22Rv1 (cell line): ENCODE results near the gene GRIA4.

ENCODE experiments used
- ZFX ChIP-seq: fragments of 450-650 bp; IDR thresholded peaks from 2 replicates; pipeline ENCODE4 v1.6.1; 2017; ENCODE audit warnings: antibody characterized with exemption, borderline replicate concordance
- TF ChIP-seq, protein P1 (sequence below): fragments of 450-650 bp; IDR thresholded peaks from 2 replicates; pipeline ENCODE4 v1.5.1; 2017; ENCODE audit warnings: mild to moderate bottlenecking

DNA sequence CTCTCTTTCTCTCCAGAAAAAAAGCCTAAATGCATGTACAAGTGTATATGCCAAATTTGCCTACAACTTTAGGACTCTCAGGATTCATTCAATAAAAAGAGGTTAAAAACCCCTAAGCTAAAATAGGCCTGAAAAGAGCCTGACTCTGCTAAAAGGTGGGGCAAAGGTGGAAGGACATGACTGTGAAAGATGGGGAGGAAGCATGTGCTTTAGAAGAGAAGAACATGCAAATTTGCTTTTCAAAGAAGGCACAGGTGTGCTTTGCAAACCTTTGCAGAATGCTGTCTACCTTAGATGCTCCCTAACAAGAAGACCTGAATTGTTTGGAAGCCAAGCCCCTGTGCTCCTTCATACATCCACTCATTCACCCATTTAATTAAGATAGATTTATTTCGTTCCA is 87.4 kb downstream of the GRIA4 start:
- TF ChIP-seq, protein P1, sequence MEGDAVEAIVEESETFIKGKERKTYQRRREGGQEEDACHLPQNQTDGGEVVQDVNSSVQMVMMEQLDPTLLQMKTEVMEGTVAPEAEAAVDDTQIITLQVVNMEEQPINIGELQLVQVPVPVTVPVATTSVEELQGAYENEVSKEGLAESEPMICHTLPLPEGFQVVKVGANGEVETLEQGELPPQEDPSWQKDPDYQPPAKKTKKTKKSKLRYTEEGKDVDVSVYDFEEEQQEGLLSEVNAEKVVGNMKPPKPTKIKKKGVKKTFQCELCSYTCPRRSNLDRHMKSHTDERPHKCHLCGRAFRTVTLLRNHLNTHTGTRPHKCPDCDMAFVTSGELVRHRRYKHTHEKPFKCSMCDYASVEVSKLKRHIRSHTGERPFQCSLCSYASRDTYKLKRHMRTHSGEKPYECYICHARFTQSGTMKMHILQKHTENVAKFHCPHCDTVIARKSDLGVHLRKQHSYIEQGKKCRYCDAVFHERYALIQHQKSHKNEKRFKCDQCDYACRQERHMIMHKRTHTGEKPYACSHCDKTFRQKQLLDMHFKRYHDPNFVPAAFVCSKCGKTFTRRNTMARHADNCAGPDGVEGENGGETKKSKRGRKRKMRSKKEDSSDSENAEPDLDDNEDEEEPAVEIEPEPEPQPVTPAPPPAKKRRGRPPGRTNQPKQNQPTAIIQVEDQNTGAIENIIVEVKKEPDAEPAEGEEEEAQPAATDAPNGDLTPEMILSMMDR: no peak
- TF ChIP-seq ZFX: no peak
